ENCODE data around the gene CYB5D1. TPM values are rescaled to one million over a fixed set of nuclear protein-coding genes. Genes with fewer than 3 reads are reported as not detected.

Gene CYB5D1
- total RNA-seq, 2 donors from 2014 or later = 5.7 to 20.8 TPM

GRCh38 chr17:7848131-7848579, 9.6 kb upstream of the CYB5D1 start:
- Histone ChIP-seq H3K9me3 (no peaks in the 10 kb centered on the region), H3K4me3 (no peak overlapping the region), H3K27me3 (replicated peaks; ENCODE audit: insufficient read depth) (no peaks in the 10 kb centered on the region), H3K27ac (no peak overlapping the region), H3K4me1 (replicated peaks) (peaks cover 11% of the 10 kb centered on the region), H3K36me3 (peaks cover 23 to 27% of the 10 kb centered on the region in 2 donors)
- no peak for TF ChIP-seq POLR2AphosphoS5 (IDR thresholded peaks at IDR 0.05)
- intact Hi-C loops (cut with DNase I) = loop anchor here (10.0 kb wide), 1 partner anchor 307 kb away; the partner anchor contains the start of gene PER1
- DNase-seq (ENCODE audit: low spot score) = no peak
- 84% methylated on average over 20 of the region's 20 CpGs for WGBS

DNA sequence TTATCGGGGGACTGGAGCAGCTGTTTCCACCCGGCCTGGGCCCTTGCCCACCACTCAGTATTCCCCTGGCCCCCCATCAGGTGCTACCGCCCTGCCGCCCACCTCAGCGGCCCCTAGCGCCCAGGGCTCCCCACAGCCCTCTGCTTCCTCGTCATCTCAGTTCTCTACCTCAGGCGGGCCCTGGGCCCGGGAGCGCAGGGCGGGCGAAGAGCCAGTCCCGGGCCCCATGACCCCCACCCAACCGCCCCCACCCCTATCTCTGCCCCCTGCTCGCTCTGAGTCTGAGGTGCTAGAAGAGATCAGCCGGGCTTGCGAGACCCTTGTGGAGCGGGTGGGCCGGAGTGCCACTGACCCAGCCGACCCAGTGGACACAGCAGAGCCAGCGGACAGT, 9.1 kb upstream of the CYB5D1 start:
- Histone ChIP-seq H3K9me3 (no peaks in the 10 kb centered on the region), H3K4me3 (no peak overlapping the region), H3K4me1 (replicated peaks) (peaks cover 11% of the 10 kb centered on the region), H3K27me3 (replicated peaks; ENCODE audit: insufficient read depth) (no peaks in the 10 kb centered on the region), H3K27ac (no peak overlapping the region), H3K36me3 (peaks cover 23 to 33% of the 10 kb centered on the region in 2 donors)
- WGBS = 93% methylated on average over 19 of the region's 21 CpGs
- intact Hi-C loops (cut with DNase I) = loop anchor here (10.0 kb wide), 1 partner anchor 306 kb away; the partner anchor contains the start of gene PER1
- no peak for DNase-seq (ENCODE audit: low spot score)
- no peak for TF ChIP-seq POLR2A (IDR thresholded peaks at IDR 0.05)
- no peak for TF ChIP-seq POLR2AphosphoS5 (IDR thresholded peaks at IDR 0.05)
- TF ChIP-seq, protein P1, sequence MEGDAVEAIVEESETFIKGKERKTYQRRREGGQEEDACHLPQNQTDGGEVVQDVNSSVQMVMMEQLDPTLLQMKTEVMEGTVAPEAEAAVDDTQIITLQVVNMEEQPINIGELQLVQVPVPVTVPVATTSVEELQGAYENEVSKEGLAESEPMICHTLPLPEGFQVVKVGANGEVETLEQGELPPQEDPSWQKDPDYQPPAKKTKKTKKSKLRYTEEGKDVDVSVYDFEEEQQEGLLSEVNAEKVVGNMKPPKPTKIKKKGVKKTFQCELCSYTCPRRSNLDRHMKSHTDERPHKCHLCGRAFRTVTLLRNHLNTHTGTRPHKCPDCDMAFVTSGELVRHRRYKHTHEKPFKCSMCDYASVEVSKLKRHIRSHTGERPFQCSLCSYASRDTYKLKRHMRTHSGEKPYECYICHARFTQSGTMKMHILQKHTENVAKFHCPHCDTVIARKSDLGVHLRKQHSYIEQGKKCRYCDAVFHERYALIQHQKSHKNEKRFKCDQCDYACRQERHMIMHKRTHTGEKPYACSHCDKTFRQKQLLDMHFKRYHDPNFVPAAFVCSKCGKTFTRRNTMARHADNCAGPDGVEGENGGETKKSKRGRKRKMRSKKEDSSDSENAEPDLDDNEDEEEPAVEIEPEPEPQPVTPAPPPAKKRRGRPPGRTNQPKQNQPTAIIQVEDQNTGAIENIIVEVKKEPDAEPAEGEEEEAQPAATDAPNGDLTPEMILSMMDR (IDR thresholded peaks at IDR 0.05) = no peak

DNA sequence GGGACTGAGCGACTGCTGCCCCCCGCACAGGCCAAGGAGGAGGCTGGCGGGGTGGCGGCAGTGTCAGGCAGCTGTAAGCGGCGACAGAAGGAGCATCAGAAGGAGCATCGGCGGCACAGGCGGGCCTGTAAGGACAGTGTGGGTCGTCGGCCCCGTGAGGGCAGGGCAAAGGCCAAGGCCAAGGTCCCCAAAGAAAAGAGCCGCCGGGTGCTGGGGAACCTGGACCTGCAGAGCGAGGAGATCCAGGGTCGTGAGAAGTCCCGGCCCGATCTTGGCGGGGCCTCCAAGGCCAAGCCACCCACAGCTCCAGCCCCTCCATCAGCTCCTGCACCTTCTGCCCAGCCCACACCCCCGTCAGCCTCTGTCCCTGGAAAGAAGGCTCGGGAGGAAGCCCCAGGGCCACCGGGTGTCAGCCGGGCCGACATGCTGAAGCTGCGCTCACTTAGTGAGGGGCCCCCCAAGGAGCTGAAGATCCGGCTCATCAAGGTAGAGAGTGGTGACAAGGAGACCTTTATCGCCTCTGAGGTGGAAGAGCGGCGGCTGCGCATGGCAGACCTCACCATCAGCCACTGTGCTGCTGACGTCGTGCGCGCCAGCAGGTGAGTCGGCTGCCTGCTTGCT, 8.6 kb upstream of the CYB5D1 start:
- WGBS = 85% methylated on average over 35 of the region's 35 CpGs
- peaks cover 11% of the 10 kb centered on the region for H3K4me1 ChIP-seq (replicated peaks)
- no peak overlapping the region for H3K27ac ChIP-seq

GRCh38 chr17:7849751-7850504, 7.9 kb upstream of the CYB5D1 start:
- 84% methylated on average over 12 of the region's 12 CpGs for WGBS
- no peak for DNase-seq (ENCODE audit: low spot score)
- no peaks in the 10 kb centered on the region for H3K9me3 ChIP-seq
- TF ChIP-seq, protein P1 (IDR thresholded peaks at IDR 0.05) = no peak
- TF ChIP-seq POLR2A (IDR thresholded peaks at IDR 0.05) = no peak
- TF ChIP-seq POLR2AphosphoS5 (IDR thresholded peaks at IDR 0.05) = no peak
- peaks cover 10% of the 10 kb centered on the region for H3K4me1 ChIP-seq (replicated peaks)
- peaks cover 23 to 33% of the 10 kb centered on the region in 2 donors for H3K36me3 ChIP-seq
- no peaks in the 10 kb centered on the region for H3K27me3 ChIP-seq (replicated peaks; ENCODE audit: insufficient read depth)
- no peak overlapping the region for H3K4me3 ChIP-seq
- intact Hi-C loops (cut with DNase I) = loop anchor here (2.0 to 10.0 kb wide), 2 partner anchors 27 to 305 kb away; partner anchors contain the start of gene PER1
- no peak overlapping the region for H3K27ac ChIP-seq

More for the DNA sequence above, 8.6 kb upstream of the CYB5D1 start:
- no peaks in the 10 kb centered on the region for H3K9me3 ChIP-seq
- TF ChIP-seq POLR2A (IDR thresholded peaks at IDR 0.05) (no peak), POLR2AphosphoS5 (IDR thresholded peaks at IDR 0.05) (no peak)
- TF ChIP-seq, protein P1 (IDR thresholded peaks at IDR 0.05) = no peak
- no peak for DNase-seq (ENCODE audit: low spot score)
- intact Hi-C loops (cut with DNase I) = loop anchor here (10.0 kb wide), 1 partner anchor 306 kb away; the partner anchor contains the start of gene PER1
- peaks cover 23 to 33% of the 10 kb centered on the region in 2 donors for H3K36me3 ChIP-seq
- H3K4me3 ChIP-seq = no peak overlapping the region
- no peaks in the 10 kb centered on the region for H3K27me3 ChIP-seq (replicated peaks; ENCODE audit: insufficient read depth)

DNA sequence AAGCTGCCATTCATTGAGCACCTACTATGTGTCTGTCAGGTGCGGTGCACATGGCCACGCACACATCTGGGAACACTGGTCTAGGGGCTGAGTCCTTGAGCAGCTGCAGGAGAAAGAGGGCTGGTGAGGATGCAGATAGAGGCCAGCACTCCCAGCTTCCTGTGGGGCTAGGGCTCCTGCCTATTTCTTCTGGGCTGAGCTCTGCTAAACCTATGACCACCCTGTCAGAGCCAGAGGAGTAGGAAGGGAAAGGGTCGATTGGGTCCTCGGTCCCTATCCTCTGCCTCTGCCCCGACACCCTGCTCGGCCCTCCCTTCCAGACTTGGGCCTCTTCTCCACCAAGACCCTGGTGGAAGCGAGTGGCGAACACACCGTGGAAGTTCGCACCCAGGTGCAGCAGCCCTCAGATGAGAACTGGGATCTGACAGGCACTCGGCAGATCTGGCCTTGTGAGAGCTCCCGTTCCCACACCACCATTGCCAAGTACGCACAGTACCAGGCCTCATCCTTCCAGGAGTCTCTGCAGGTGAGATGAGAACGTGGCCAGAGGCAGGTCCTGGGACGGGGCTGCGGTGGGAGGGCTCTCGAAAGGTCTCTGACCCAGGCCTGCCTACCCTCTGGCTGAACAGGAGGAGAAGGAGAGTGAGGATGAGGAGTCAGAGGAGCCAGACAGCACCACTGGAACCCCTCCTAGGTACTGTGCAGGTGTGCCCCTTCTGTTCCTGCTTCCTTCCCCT, 6.9 kb upstream of the CYB5D1 start:
- H3K27me3 ChIP-seq (replicated peaks; ENCODE audit: insufficient read depth) = no peaks in the 10 kb centered on the region
- intact Hi-C loops (cut with DNase I) = loop anchor here (2.0 kb wide), 1 partner anchor 28 kb away; no protein-coding TSS in a partner anchor
- no peak for DNase-seq (ENCODE audit: low spot score)
- H3K36me3 ChIP-seq = peaks cover 23 to 33% of the 10 kb centered on the region in 2 donors
- 88% methylated on average over 17 of the region's 17 CpGs for WGBS
- peaks cover under 1% of the 10 kb centered on the region for H3K4me1 ChIP-seq (replicated peaks)
- H3K9me3 ChIP-seq = no peaks in the 10 kb centered on the region
- TF ChIP-seq POLR2AphosphoS5 (IDR thresholded peaks at IDR 0.05) (no peak), POLR2A (IDR thresholded peaks at IDR 0.05) (no peak)
- TF ChIP-seq, protein P1 (IDR thresholded peaks at IDR 0.05) = no peak
- H3K4me3 ChIP-seq = no peak overlapping the region
- H3K27ac ChIP-seq = peak overlapping the region in 1 of 2 donors; percentile 43

Data from prostate gland (tissue), 2 donors.